A549 (cell line): Measurements from ENCODE around the gene RUFY1.
"Not testable (repeated sequence)": the region's sequence is repeated elsewhere in the genome, so short reads cannot be mapped to it uniquely, and the experiment has no call there.

Source experiments
- BHLHE40 ChIP-seq: IDR thresholded peaks from 2 replicates; pipeline ENCODE4 v1.6.1; 2012; ENCODE audit warnings: low read depth, low read length, inconsistent platforms
- CBX2 ChIP-seq: fragments of 200-600 bp; sonication (generic); IDR thresholded peaks from 2 replicates; pipeline ENCODE4 v1.6.1; 2016; ENCODE audit warnings: low read depth, mild to moderate bottlenecking, borderline replicate concordance
- CEBPB ChIP-seq, 2 experiments: fragments of >200 bp in 1 of 2; sonication (Bioruptor Twin) in 1 of 2; formaldehyde crosslinking in 1 of 2; IDR thresholded peaks; 2 replicates each; pipeline ENCODE4 v1.6.1; 2012 to 2016
- CHD4 ChIP-seq: fragments of 200-600 bp; sonication (generic); IDR thresholded peaks from 2 replicates; pipeline ENCODE4 v1.6.1; 2016; ENCODE audit warnings: antibody characterized with exemption, mild to moderate bottlenecking, borderline replicate concordance
- JUN ChIP-seq, 2 experiments: fragments of >200 bp; sonication (Bioruptor Twin); formaldehyde crosslinking; IDR thresholded peaks; 2 replicates in 1 of 2; 3 replicates in 1 of 2; pipeline ENCODE4 v1.6.1; 2016 to 2017
- MYC ChIP-seq: IDR thresholded peaks from 2 replicates; pipeline ENCODE4 v1.6.1; 2012; ENCODE audit warnings: mild to moderate bottlenecking, inconsistent platforms, low read length, improper control_type of control experiment, borderline replicate concordance
- POLR2A ChIP-seq: IDR thresholded peaks from 2 replicates; pipeline ENCODE4 v1.6.1; 2012; ENCODE audit warnings: mild to moderate bottlenecking, low read length
- RAD21 ChIP-seq, 2 experiments: fragments of >200 bp in 1 of 2; sonication (Bioruptor Twin) in 1 of 2; formaldehyde crosslinking in 1 of 2; IDR thresholded peaks in 1 of 2; conservative IDR thresholded peaks in 1 of 2; 2 replicates in 1 of 2; 3 replicates in 1 of 2; pipeline ENCODE4 v1.6.1; 2012 to 2018; ENCODE audit warnings: inconsistent platforms in 1 of 2
- RARB ChIP-seq: fragments of 250-450 bp; sonication (Bioruptor Pico); IDR thresholded peaks from 2 replicates; pipeline ENCODE4 v1.8.0; 2021; ENCODE audit warnings: mild to moderate bottlenecking, moderate library complexity
- RFX5 ChIP-seq: fragments of 450-650 bp; IDR thresholded peaks from 2 replicates; pipeline ENCODE4 v1.7.1; 2014; ENCODE audit warnings: antibody characterized with exemption, mild to moderate bottlenecking, moderate library complexity
- TF ChIP-seq, protein P1 (sequence below): fragments of >200 bp; sonication (Bioruptor Twin); formaldehyde crosslinking; IDR thresholded peaks from 3 replicates; pipeline ENCODE4 v1.5.1; 2016
- TF ChIP-seq, protein P2 (sequence below): IDR thresholded peaks from 2 replicates; pipeline ENCODE4 v1.6.1; 2012

DNA sequence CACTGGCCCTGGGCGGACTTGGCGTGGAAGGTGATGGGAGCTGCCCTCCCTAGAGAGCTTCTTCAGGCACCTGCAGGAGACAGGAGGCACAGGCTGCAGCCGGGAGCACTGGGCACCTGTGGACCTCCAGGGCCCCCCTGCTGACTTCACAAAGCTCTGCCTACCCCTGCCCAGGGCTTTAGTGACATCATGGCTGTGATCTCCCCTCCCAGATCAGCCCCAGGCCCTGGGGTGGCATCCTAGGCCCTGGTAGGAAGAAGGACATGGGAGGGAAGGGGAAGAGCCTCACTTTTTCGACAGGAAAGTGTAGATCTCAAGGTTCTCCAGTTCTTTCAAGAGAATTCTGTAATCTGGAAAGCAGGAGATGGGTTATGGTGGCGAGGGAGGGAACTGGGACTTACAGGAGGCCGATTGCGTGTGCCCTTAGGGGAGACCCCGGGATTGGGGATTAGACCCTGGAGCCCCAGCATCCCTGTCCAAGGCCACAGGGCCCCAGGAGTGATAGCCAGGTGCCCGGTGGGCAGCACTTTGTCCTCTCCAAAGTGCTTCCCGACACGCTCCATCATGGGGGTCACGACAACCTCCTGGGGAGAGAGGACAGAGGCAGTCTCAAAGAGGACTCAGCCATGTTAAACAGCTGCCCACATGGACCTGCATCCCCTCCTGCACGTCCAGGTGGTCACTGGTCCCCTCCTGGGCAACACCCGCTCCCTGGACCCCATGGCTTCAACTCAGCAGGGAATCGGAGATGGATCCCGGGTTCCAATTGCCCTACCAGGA lies 93.0 kb downstream of the RUFY1 start:
- not testable (repeated sequence) for TF ChIP-seq RARB (CRISPR knock-in tag); POLR2A; RAD21 (conservative IDR thresholded peaks at IDR 0.05 in 1 of 2, IDR thresholded peaks at IDR 0.05 in 1 of 2); JUN (IDR thresholded peaks at IDR 0.05); MYC; RFX5; BHLHE40; CHD4; CEBPB (IDR thresholded peaks at IDR 0.05); CBX2
- TF ChIP-seq, protein P1, sequence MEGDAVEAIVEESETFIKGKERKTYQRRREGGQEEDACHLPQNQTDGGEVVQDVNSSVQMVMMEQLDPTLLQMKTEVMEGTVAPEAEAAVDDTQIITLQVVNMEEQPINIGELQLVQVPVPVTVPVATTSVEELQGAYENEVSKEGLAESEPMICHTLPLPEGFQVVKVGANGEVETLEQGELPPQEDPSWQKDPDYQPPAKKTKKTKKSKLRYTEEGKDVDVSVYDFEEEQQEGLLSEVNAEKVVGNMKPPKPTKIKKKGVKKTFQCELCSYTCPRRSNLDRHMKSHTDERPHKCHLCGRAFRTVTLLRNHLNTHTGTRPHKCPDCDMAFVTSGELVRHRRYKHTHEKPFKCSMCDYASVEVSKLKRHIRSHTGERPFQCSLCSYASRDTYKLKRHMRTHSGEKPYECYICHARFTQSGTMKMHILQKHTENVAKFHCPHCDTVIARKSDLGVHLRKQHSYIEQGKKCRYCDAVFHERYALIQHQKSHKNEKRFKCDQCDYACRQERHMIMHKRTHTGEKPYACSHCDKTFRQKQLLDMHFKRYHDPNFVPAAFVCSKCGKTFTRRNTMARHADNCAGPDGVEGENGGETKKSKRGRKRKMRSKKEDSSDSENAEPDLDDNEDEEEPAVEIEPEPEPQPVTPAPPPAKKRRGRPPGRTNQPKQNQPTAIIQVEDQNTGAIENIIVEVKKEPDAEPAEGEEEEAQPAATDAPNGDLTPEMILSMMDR, result not testable (repeated sequence)
- TF ChIP-seq, protein P2, sequence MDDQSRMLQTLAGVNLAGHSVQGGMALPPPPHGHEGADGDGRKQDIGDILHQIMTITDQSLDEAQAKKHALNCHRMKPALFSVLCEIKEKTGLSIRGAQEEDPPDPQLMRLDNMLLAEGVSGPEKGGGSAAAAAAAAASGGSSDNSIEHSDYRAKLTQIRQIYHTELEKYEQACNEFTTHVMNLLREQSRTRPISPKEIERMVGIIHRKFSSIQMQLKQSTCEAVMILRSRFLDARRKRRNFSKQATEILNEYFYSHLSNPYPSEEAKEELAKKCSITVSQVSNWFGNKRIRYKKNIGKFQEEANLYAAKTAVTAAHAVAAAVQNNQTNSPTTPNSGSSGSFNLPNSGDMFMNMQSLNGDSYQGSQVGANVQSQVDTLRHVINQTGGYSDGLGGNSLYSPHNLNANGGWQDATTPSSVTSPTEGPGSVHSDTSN, result not testable (repeated sequence)
